Stimulated activated CD4-positive, alpha-beta T cell treated with anti-CD3 and anti-CD28 coated beads, Interleukin-1b, Interleukin-23, amount 100 ng/mL, for 4 hours (primary cell): ENCODE measurements around the gene BAIAP2.
A peak's percentile ranks its signal among the peaks of the same experiment; 100 is the strongest.

Experiments used
- DNase-seq, 2 donors: peaks; one replicate each; pipeline ENCODE4 v3.0.0-alpha.2; 2020; ENCODE audit warnings: low read depth in 2 of 2

Gene BAIAP2

GRCh38 chr17:81110488-81111040 is 75.6 kb downstream of the BAIAP2 start:
- no peak for DNase-seq

- no peak for DNase-seq
Observed at GRCh38 chr17:81111066-81111465, 76.1 kb downstream of the BAIAP2 start.

- DNase-seq = no peak
Observed at GRCh38 chr17:81112450-81112849, 77.5 kb downstream of the BAIAP2 start.

GRCh38 chr17:81113158-81113724 is 78.3 kb downstream of the BAIAP2 start:
- no peak for DNase-seq

GRCh38 chr17:81114351-81115093 is 79.6 kb downstream of the BAIAP2 start:
- DNase-seq = no peak

- DNase-seq = no peak
Observed at GRCh38 chr17:81115219-81115618, 80.3 kb downstream of the BAIAP2 start.

GRCh38 chr17:81115749-81116464 is 81.0 kb downstream of the BAIAP2 start:
- DNase-seq = no peak

- DNase-seq = no peak
Observed at GRCh38 chr17:81116704-81117103, 81.8 kb downstream of the BAIAP2 start.

GRCh38 chr17:81117672-81118198 is 82.8 kb downstream of the BAIAP2 start:
- DNase-seq = no peak

GRCh38 chr17:81118308-81119221 is 83.6 kb downstream of the BAIAP2 start:
- no peak for DNase-seq

GRCh38 chr17:81119223-81120148 is 84.5 kb downstream of the BAIAP2 start:
- peak; percentile 74 to 75 for DNase-seq

GRCh38 chr17:81120149-81120484 is 85.2 kb downstream of the BAIAP2 start:
- DNase-seq = no peak

- no peak for DNase-seq
Observed at GRCh38 chr17:81120695-81121621, 86.0 kb downstream of the BAIAP2 start.

- DNase-seq = no peak
Observed at GRCh38 chr17:81121841-81122733, 87.1 kb downstream of the BAIAP2 start.

- no peak for DNase-seq
Observed at GRCh38 chr17:81123052-81124048, 88.4 kb downstream of the BAIAP2 start.

- DNase-seq = no peak
Observed at GRCh38 chr17:81124377-81124776, 89.4 kb downstream of the BAIAP2 start.

GRCh38 chr17:81125573-81126081 is 90.7 kb downstream of the BAIAP2 start:
- DNase-seq = no peak
